ENCODE measurements around the gene ADARB1. TPM values are rescaled to one million over a fixed set of nuclear protein-coding genes. Genes with fewer than 3 reads are reported as not detected.

Gene ADARB1
- total and polyA plus RNA-seq, 2 experiments from 2014 or later: 4.8 to 14.8 TPM

- no peaks in the 10 kb centered on the region for H3K27me3 ChIP-seq (ENCODE audit: insufficient read depth)
- H3K27me3 Mint-ChIP-seq (ENCODE audit: insufficient read depth, low read depth, poor library complexity): peaks cover 2% of the 10 kb centered on the region
- H3K4me1 Mint-ChIP-seq: peaks cover 3% of the 10 kb centered on the region
- no peak overlapping the region for H3K4me3 Mint-ChIP-seq
- no peaks in the 10 kb centered on the region for H3F3A ChIP-seq (replicated peaks; ENCODE audit: low read depth)
- no peak for ATAC-seq
- no peaks in the 10 kb centered on the region for H3K4me1 ChIP-seq (ENCODE audit: insufficient read depth)
- H3K4me2 ChIP-seq: no peak overlapping the region
- no peaks in the 10 kb centered on the region for H3K9me3 Mint-ChIP-seq
- H3K36me3 Mint-ChIP-seq (ENCODE audit: low read depth): no peaks in the 10 kb centered on the region
- no peak overlapping the region for H3K27ac ChIP-seq (ENCODE audit: low read depth)
- H3K36me3 ChIP-seq (ENCODE audit: insufficient read depth): no peaks in the 10 kb centered on the region
- H3K27ac Mint-ChIP-seq: no peak overlapping the region
- peaks cover 5% of the 10 kb centered on the region for H3K79me2 ChIP-seq (replicated peaks; ENCODE audit: insufficient read depth)
- H3K9me2 ChIP-seq (ENCODE audit: insufficient read depth): no peaks in the 10 kb centered on the region
- no peak overlapping the region for H3K4me3 ChIP-seq
- no peak overlapping the region for H2AFZ ChIP-seq
- H4K20me1 ChIP-seq (replicated peaks; ENCODE audit: insufficient read depth): peaks cover 3% of the 10 kb centered on the region
- DNase-seq (ENCODE audit: low spot score): no peak
- TF ChIP-seq ZNF331 (CRISPR knock-in tag; IDR thresholded peaks at IDR 0.05; ENCODE audit: low read depth) (no peak), POLR2AphosphoS5 (IDR thresholded peaks at IDR 0.05; ENCODE audit: low read depth) (no peak), ZNF462 (CRISPR knock-in tag; IDR thresholded peaks at IDR 0.05) (no peak), NANOG (IDR thresholded peaks at IDR 0.05; ENCODE audit: borderline replicate concordance) (no peak), JUNB (IDR thresholded peaks at IDR 0.05; ENCODE audit: unreplicated experiment) (no peak), CTCF (conservative IDR thresholded peaks at IDR 0.05; ENCODE audit: low read depth in 2 of 2) (no peak), EZH2 (IDR thresholded peaks at IDR 0.05; ENCODE audit: low read depth, unreplicated experiment) (no peak), EZH2phosphoT487 (IDR thresholded peaks at IDR 0.05; ENCODE audit: unreplicated experiment) (no peak), ZNF114 (CRISPR knock-in tag; IDR thresholded peaks at IDR 0.05) (no peak), ETS1 (IDR thresholded peaks at IDR 0.05) (no peak), REST (IDR thresholded peaks at IDR 0.05; ENCODE audit: unreplicated experiment) (no peak), STAT1 (IDR thresholded peaks at IDR 0.05; ENCODE audit: unreplicated experiment) (no peak), CREB1 (CRISPR knock-in tag; IDR thresholded peaks at IDR 0.05; ENCODE audit: low read depth) (no peak)
Observed at GRCh38 chr21:45086337-45086958, 12.1 kb downstream of the ADARB1 start.
